RWPE1 (cell line): Measurements from ENCODE around the gene TMEM145.
"Not testable (repeated sequence)": the region's sequence is repeated elsewhere in the genome, so short reads cannot be mapped to it uniquely, and the experiment has no call there.

Experiments
- CTCF ChIA-PET: fragments of 350-600 bp; sonication (Branson Sonifier 250); formaldehyde crosslinking; extraction: SDS; loops from one replicate; lab custom pipeline; 2021; lab: Yijun Ruan, JAX
- POLR2A ChIA-PET: fragments of 400-600 bp; formaldehyde crosslinking; extraction: SDS; loops from one replicate; lab custom pipeline; 2020; ENCODE audit warnings: antibody characterized with exemption; ENCODE audit not compliant: low non-redundant PET; lab: Yijun Ruan, JAX
- DNase-seq: peaks from one replicate; pipeline ENCODE4 v3.0.0; 2012; ENCODE audit warnings: low spot score
- H3K27ac ChIP-seq: fragments of 450-650 bp; 2 replicates; pipeline ENCODE4 v1.5.1; 2017
- CTCF ChIP-seq: fragments of 450-650 bp; conservative IDR thresholded peaks from 2 replicates; pipeline ENCODE4 v1.5.1; 2017; ENCODE audit warnings: low read depth, mild to moderate bottlenecking

Gene TMEM145

GRCh38 chr19:42313096-42313839 lies at the start of gene TMEM145:
Gene TMEM145, plus strand, starts transcription at chr19:42313309. Its CDS starts 68 bp downstream, at chr19:42313377.
- POLR2A ChIA-PET: interaction anchor here (0.6 kb wide), 1 partner anchor 9 kb away, joined by 3 read pairs; no protein-coding TSS in a partner anchor

GRCh38 chr19:42266105-42266504 lies 47.0 kb upstream of the TMEM145 start:
- DNase-seq, POLR2A ChIA-PET: not testable (repeated sequence)
- H3K27ac ChIP-seq: peak overlapping the region; percentile 100
- CTCF ChIA-PET: interaction anchor here (0.7 kb wide), 1 partner anchor 165 kb away, joined by 4 read pairs; no protein-coding TSS in a partner anchor

More at GRCh38 chr19:42313096-42313839, at the start of gene TMEM145:
- H3K27ac ChIP-seq: no peak within 1 kb of the TSS
- CTCF ChIA-PET: interaction anchor here (0.6 kb wide), 2 partner anchors 25 to 29 kb away, joined by 3 to 5 read pairs; no protein-coding TSS in a partner anchor
- 0 out of 2 replicates have a peak, but pooled peaks have one; percentile 20 for TF ChIP-seq CTCF
- DNase-seq: peak; percentile 53

- CTCF ChIA-PET, DNase-seq, POLR2A ChIA-PET: not testable (repeated sequence)
- peak overlapping the region; percentile 100 for H3K27ac ChIP-seq
Measured at GRCh38 chr19:42266928-42267603, 46.0 kb upstream of the TMEM145 start.

GRCh38 chr19:42267644-42268141 lies 45.4 kb upstream of the TMEM145 start:
- DNase-seq: no peak
- H3K27ac ChIP-seq: peak overlapping the region; percentile 100
- ChIA-PET POLR2A (no interaction called here), CTCF (no interaction called here)
- TF ChIP-seq CTCF: no peak

- TF ChIP-seq CTCF: no peak
- CTCF ChIA-PET: no interaction called here
- peak; percentile 96 for DNase-seq
- POLR2A ChIA-PET: no interaction called here
- H3K27ac ChIP-seq: peak overlapping the region; percentile 100
Measured at GRCh38 chr19:42268142-42268703, 44.9 kb upstream of the TMEM145 start.

- DNase-seq: peak; percentile 96
- no peak for TF ChIP-seq CTCF
- ChIA-PET CTCF (no interaction called here), POLR2A (no interaction called here)
- peak within 1 kb of the TSS; percentile 100 for H3K27ac ChIP-seq
Measured at GRCh38 chr19:42268704-42269477, 44.2 kb upstream of the TMEM145 start, which contains the start of gene CIC. Gene CIC, plus strand, starts transcription at chr19:42269252. Its CDS starts 2,532 bp downstream, at chr19:42271784.
